Left ventricle myocardium inferior (tissue), 1 donor: ENCODE results near the gene GNL2. TPM values are rescaled to one million over a fixed set of nuclear protein-coding genes. Genes with fewer than 3 reads are reported as not detected.

Experiments used
- DNase-seq: peaks from one replicate; pipeline ENCODE4 v3.0.0-alpha.2; 2020
- H3K27ac ChIP-seq: fragments of 200-600 bp; replicated peaks from 2 replicates; pipeline ENCODE4 v1.8.0; 2021
- H3K27me3 ChIP-seq: fragments of 200-600 bp; 2 replicates; pipeline ENCODE4 v1.8.0; 2021; ENCODE audit warnings: low read depth
- H3K36me3 ChIP-seq: fragments of 200-600 bp; 2 replicates; pipeline ENCODE4 v1.8.0; 2021
- H3K4me1 ChIP-seq: fragments of 200-600 bp; 2 replicates; pipeline ENCODE4 v1.8.0; 2021
- H3K4me3 ChIP-seq: fragments of 200-600 bp; 2 replicates; pipeline ENCODE4 v1.8.0; 2021; ENCODE audit warnings: mild to moderate bottlenecking, moderate library complexity
- H3K9me3 ChIP-seq: fragments of 200-600 bp; replicated peaks from 2 replicates; pipeline ENCODE4 v1.8.0; 2021
- CTCF ChIP-seq: fragments of 200-600 bp; IDR thresholded peaks from 2 replicates; pipeline ENCODE4 v1.8.0; 2021; ENCODE audit warnings: antibody characterized with exemption, mild to moderate bottlenecking, borderline replicate concordance
- intact Hi-C: fragments of 100-400 bp; cut with micrococcal nuclease; formaldehyde crosslinking; loops from one replicate; pipeline ENCODE4 v1.11.0; 2022
- total RNA-seq: library from RNA; stranded (reverse); fragmentation: NEBNext Ultra II Directional; extraction: Animal tissue kit (Norgen Biotek cat#: 25700); gene quantifications from one replicate; pipeline ENCODE4 v1.2.1, GENCODE V29; 2021
- donor health status: DM: no; HTN: yes; CAD: no; lungs with severe emphysema.

Gene GNL2
- total RNA-seq, 1 donor from 2014 or later: 20.1 TPM

- H3K4me3 ChIP-seq: no peak overlapping the region
- H3K36me3 ChIP-seq: no peaks in the 10 kb centered on the region
- intact Hi-C loops: no loop called here
- no peak overlapping the region for H3K27ac ChIP-seq
- peaks cover 100% of the 10 kb centered on the region for H3K27me3 ChIP-seq
- no peaks in the 10 kb centered on the region for H3K9me3 ChIP-seq
- H3K4me1 ChIP-seq: no peaks in the 10 kb centered on the region
- DNase-seq: no peak
- no peak for TF ChIP-seq CTCF
These were observed 33.3 kb upstream of the GNL2 start for GRCh38 chr1:37629008-37629407.

- no peak for TF ChIP-seq CTCF
- H3K27me3 ChIP-seq: peaks cover 100% of the 10 kb centered on the region
- DNase-seq: no peak
These were observed 32.4 kb upstream of the GNL2 start for GRCh38 chr1:37628026-37628556.

GRCh38 chr1:37622131-37622530, 26.4 kb upstream of the GNL2 start:
- intact Hi-C loops: no loop called here
- Histone ChIP-seq H3K4me1 (no peaks in the 10 kb centered on the region), H3K4me3 (no peak overlapping the region), H3K36me3 (no peaks in the 10 kb centered on the region), H3K27me3 (peaks cover 99% of the 10 kb centered on the region), H3K27ac (no peak overlapping the region), H3K9me3 (no peaks in the 10 kb centered on the region)
- DNase-seq: no peak
- TF ChIP-seq CTCF: no peak

More at GRCh38 chr1:37628026-37628556, 32.4 kb upstream of the GNL2 start:
- Histone ChIP-seq H3K4me3 (no peak overlapping the region), H3K27ac (no peak overlapping the region), H3K36me3 (no peaks in the 10 kb centered on the region), H3K4me1 (no peaks in the 10 kb centered on the region), H3K9me3 (no peaks in the 10 kb centered on the region)
- intact Hi-C loops: no loop called here

GRCh38 chr1:37621326-37621870, 25.7 kb upstream of the GNL2 start:
- no peak for TF ChIP-seq CTCF
- DNase-seq: no peak
- Histone ChIP-seq H3K4me3 (no peak overlapping the region), H3K27me3 (peaks cover 99% of the 10 kb centered on the region), H3K4me1 (no peaks in the 10 kb centered on the region), H3K36me3 (no peaks in the 10 kb centered on the region), H3K9me3 (no peaks in the 10 kb centered on the region), H3K27ac (no peak overlapping the region)
- intact Hi-C loops: no loop called here

GRCh38 chr1:37620707-37621106, 25.0 kb upstream of the GNL2 start:
- no peak overlapping the region for H3K27ac ChIP-seq
- peaks cover 99% of the 10 kb centered on the region for H3K27me3 ChIP-seq
- TF ChIP-seq CTCF: no peak
- H3K4me1 ChIP-seq: no peaks in the 10 kb centered on the region
- H3K4me3 ChIP-seq: no peak overlapping the region
- intact Hi-C loops: no loop called here
- no peaks in the 10 kb centered on the region for H3K9me3 ChIP-seq
- DNase-seq: no peak
- no peaks in the 10 kb centered on the region for H3K36me3 ChIP-seq
